VCaP (cell line): ENCODE data around the gene LANCL2.
"Not testable (repeated sequence)": the region's sequence is repeated elsewhere in the genome, so short reads cannot be mapped to it uniquely, and the experiment has no call there.

Experiments
- H3K27ac ChIP-seq: fragments of 450-650 bp; 2 replicates; pipeline ENCODE4 v1.5.1; 2017
- CTCF ChIP-seq: fragments of 450-650 bp; conservative IDR thresholded peaks from 2 replicates; pipeline ENCODE4 v1.5.1; 2017; ENCODE audit warnings: mild to moderate bottlenecking, moderate library complexity

LANCL2 gene

GRCh38 chr7:55348502-55348901 is 16.6 kb upstream of the LANCL2 start:
- no peak for TF ChIP-seq CTCF
- H3K27ac ChIP-seq: no peak overlapping the region

GRCh38 chr7:55349121-55349520 is 16.0 kb upstream of the LANCL2 start:
- no peak overlapping the region for H3K27ac ChIP-seq
- no peak for TF ChIP-seq CTCF

- no peak for TF ChIP-seq CTCF
These were observed 14.9 kb upstream of the LANCL2 start for GRCh38 chr7:55350281-55350680.

GRCh38 chr7:55351263-55351662 is 13.9 kb upstream of the LANCL2 start:
- no peak for TF ChIP-seq CTCF
- H3K27ac ChIP-seq: no peak overlapping the region

More at GRCh38 chr7:55350281-55350680, 14.9 kb upstream of the LANCL2 start:
- no peak overlapping the region for H3K27ac ChIP-seq

- H3K27ac ChIP-seq: not testable (repeated sequence)
These were observed 12.2 kb upstream of the LANCL2 start for GRCh38 chr7:55352947-55353273.

GRCh38 chr7:55360486-55360885 is 4.7 kb upstream of the LANCL2 start:
- H3K27ac ChIP-seq: no peak overlapping the region
- TF ChIP-seq CTCF: no peak

GRCh38 chr7:55361560-55361959 is 3.6 kb upstream of the LANCL2 start:
- TF ChIP-seq CTCF: no peak
- no peak overlapping the region for H3K27ac ChIP-seq

- H3K27ac ChIP-seq: no peak overlapping the region
- no peak for TF ChIP-seq CTCF
These were observed 2.2 kb upstream of the LANCL2 start for GRCh38 chr7:55362927-55363326.
